GM18873 (cell line): ENCODE results near the gene SIGLEC14.
"Not testable (repeated sequence)": the region's sequence is repeated elsewhere in the genome, so short reads cannot be mapped to it uniquely, and the experiment has no call there.

Experiments
- ATAC-seq: cut with Tn5 transposase; IDR thresholded peaks from one replicate; pipeline ENCODE4 v1.9.1; 2021; ENCODE audit warnings: mild to moderate bottlenecking, moderate library complexity, moderate number of reproducible peaks; ENCODE audit not compliant: unreplicated experiment, low FRiP score

Gene SIGLEC14

GRCh38 chr19:51675911-51676565 is 29.4 kb upstream of the SIGLEC14 start:
- not testable (repeated sequence) for ATAC-seq

- no peak for ATAC-seq
Measured at GRCh38 chr19:51668216-51668615, 21.6 kb upstream of the SIGLEC14 start.

DNA sequence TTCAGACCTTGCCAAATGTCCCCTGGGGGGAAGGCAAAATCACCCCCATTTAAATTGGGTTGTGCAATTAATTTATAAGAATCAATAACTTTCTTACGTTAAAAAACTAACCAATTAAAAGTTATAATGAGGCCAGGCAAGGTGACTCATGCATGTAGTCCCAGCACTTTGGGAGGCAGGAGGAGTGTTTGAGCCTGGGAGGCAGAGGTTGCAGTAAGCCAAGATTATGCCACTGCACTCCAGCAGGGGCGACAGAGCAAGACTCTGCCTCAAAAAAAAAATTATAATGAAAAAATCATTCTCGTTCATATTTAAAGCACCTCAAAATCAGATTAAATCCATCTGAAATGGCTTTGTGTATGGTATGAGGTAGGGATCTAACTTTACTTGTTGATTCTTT is 18.4 kb upstream of the SIGLEC14 start:
- ATAC-seq: no peak

DNA sequence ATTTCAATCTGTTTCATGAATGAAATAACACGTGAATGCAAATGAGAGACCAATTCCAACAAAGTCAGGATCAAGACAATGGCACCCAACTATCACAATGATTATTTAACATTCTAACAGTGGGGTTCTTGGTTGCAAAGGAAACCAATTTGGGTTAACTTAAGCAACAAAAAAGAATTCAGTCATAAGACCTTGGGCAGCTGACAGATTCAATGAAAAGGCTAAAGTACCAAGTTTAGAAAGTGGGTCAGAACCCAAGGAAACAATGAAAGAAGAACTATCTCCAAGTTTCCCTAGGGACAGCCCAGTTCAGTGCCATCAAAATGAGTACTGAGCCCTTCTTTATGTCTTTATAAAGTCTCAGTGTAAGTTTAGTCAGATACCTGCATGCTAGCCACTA is 17.5 kb upstream of the SIGLEC14 start:
- ATAC-seq: no peak

GRCh38 chr19:51663650-51664049 is 17.0 kb upstream of the SIGLEC14 start:
- ATAC-seq: no peak

DNA sequence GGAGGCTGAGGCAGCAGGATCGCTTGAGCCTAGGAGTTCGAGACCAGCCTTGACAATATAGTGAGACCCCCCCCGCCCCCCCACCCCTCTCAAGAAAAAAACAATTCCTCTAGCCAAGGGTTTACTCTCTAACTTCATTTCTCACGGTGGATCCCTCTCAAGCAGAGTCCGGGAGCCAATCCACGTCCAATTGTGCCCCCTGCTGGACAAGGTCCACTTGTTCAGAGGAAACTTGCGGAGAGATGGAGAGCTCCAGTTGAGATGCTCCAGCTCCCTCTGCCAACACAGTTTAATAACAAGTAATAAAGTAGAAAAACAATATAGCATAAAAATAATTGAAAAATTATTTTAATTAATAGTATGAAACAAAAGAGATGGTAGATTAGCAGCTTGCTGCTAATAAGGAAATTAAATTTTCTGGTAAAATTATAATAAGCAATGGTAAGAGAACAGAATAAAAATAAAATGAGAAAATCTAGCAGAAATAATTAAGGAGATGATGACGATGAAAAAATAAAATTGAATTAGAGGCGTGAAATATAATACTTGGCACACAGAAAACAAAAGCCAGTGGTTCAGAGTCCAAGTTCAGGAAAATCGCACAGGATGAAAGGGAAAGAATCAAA is 14.5 kb upstream of the SIGLEC14 start:
- ATAC-seq: no peak

GRCh38 chr19:51654783-51655182 is 8.2 kb upstream of the SIGLEC14 start:
- no peak for ATAC-seq

- no peak for ATAC-seq
Measured at GRCh38 chr19:51653162-51653561, 6.5 kb upstream of the SIGLEC14 start.

- no peak for ATAC-seq
Measured at GRCh38 chr19:51652266-51652665, 5.6 kb upstream of the SIGLEC14 start.

DNA sequence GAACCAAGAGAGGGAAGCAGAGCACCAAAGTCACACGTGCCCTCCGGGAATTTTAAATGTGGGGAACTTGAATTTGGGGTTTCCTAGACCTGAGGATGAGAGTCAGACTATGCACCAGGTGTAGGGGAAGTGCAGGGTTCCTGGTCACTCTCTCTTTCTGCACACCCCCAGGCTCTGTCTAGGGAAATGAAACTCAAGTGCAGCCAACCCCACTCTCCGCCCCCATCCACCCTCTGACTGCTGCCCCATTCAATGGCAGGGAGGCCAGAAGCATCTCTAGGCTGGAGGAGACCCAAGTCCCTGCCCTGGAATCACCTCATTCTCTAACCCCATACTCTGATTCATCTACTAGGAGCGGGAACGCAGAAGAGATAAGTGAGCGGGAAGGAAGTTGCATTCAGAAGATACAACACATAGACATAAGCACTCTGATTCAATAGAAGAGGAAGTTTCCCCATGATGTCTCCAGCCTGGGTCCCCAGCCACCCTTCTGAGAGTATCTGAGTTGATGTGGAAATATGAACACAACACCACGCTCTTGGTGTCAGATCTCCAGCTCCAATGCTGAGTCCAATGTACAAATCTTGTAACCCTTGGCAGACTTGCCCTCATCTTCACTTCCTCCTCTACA is 4.7 kb upstream of the SIGLEC14 start:
- no peak for ATAC-seq

DNA sequence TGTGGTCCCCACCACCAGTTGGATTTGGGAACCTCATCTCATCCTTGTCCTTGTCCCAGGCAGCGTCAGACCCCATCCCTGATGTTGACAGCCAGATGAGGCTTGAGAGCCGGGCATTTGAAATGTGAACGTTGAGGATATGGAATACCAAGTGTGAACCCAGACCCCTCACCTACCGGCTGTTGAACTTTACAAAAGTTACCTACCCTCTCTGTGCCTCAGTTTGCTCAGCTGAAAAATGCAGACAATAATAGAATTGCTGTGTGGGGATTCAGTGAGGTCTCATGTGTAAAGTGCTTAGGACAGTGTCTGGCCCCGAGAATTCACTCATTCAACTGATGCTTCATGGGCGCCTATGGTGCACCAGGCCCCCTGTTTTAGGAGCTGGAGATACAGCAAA is 693 bp upstream of the SIGLEC14 start:
- no peak for ATAC-seq

DNA sequence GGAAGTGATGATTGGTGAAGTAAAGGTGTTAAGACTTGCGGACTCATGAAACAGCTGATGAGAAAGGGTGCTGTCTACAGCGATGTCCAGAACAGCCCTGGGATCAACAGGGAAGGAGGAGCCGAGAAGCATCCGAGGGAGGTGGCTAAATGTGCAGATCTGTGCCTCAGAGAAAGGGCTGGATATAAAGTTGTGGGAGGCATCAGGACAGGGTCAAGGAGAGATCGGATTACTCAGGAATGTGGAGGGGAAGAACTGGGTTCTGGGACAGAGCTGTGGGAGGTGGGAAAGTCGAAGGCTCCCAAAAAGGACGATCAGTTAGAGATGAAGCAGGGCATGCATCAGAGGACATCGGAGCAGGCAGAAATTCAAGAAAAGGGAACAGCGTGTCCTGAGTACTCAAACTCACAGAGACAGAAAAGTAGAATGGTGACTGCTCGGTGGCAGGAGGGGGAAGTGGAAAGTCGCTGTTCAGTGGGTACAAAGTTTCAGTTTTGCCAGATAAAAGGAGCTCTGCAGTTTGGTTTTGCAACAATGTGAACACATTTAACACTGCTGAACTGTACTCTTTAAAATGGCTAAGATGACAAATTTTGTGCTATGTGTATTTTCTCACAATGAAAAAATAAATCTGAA is 1.9 kb downstream of the SIGLEC14 start:
- no peak for ATAC-seq

DNA sequence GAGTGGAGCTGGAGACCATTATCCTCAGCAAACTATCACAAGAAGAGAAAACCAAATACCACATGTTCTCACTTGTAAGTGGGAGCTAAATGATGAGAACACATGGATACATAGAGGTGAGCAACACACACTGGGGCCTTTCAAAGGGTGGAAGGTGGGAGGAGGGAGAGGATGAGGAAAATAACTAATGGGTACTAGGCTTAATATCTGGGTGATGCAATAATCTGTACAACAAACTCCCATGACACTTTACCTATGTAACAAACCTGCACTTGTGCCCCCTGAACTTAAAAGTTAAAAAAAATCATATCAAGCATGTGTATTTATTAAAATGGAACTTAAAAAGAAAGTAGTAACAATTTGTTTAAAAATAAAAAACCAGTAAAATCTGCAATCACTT is 5.0 kb downstream of the SIGLEC14 start:
- ATAC-seq: no peak

GRCh38 chr19:51640386-51640785 is 6.2 kb downstream of the SIGLEC14 start:
- ATAC-seq: no peak

GRCh38 chr19:51639916-51640315 is 6.7 kb downstream of the SIGLEC14 start:
- no peak for ATAC-seq

DNA sequence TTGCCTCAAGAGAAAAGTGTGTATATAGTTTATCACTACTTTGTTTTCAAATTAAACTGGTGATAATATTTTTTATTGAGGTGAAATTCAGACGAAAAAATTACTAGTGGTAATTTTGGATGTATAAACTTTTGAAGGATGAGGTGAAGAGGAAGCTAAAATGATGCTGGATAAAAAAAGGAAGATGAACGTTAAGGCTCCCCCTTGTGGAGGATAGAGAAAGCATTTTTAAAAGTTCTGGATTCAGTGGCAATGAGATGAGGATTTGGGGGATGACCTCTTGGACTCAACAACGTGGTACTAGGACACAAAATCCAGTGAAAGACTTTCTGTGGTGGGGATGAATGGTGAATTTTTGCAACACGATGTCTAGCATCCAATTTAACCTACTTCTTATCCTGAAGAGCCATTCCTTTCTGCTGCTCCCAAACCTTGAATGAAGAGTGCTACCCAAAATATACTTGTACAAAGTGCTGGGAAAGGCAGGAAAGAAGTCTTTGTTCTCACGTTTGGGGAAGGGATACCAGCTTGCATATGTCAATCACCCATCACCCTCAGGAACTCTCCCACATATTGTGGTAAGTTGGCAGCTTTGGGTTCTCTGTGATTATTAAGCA is 9.2 kb downstream of the SIGLEC14 start:
- ATAC-seq: no peak

DNA sequence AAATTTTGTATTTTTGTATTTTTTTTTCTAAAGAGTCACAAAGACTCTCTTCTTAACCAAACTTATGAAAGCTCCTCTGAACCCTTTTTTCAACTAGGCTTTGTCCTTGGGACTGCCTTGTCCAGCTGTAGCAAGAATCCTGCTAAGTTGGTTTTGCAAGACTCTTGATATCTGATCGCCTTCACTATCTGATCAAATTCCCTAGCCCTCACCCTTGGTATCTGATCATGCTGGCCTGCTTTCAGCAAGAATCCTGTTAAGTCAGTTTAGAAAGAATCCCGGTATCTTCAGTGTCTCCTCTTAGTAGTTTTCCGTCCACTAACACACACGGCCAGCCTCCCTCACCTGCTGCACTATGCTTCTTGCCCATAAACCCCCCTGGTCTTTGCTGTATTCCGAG is 14.5 kb downstream of the SIGLEC14 start:
- ATAC-seq: no peak

DNA sequence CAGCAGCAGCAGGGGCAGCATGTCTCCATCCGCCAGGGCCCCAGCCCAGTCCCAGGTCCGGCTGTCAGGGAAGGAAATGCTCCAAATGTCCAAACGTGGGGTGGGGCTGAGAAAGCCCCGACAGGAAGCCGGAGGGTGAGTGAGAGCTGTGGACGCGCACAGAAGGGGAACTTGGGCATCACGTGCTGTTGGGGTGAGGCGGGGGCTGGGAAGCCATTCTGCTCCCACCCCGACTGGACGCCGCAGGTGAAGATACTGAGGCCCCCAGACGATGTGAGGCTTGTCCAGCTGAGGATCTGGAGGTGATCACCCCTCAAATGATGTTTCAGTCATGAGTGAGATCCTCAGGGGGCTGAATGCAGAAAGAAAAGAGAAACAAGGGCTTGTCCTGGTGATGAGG is 16.3 kb downstream of the SIGLEC14 start, which contains the start of gene SIGLEC5:
Gene SIGLEC5 (minus strand): TSS at position 87 of the 400 bp plus-strand sequence. CDS start 66 bp downstream, at position 21.
- not testable (repeated sequence) for ATAC-seq

GRCh38 chr19:51628153-51628939 is 18.3 kb downstream of the SIGLEC14 start:
- ATAC-seq: no peak

GRCh38 chr19:51627491-51628138 is 19.0 kb downstream of the SIGLEC14 start:
- ATAC-seq: no peak
